ENCODE data around the gene PIGU. TPM values are rescaled to one million over a fixed set of nuclear protein-coding genes. Genes with fewer than 3 reads are reported as not detected.

The PIGU gene
- polyA plus RNA-seq, 1 of the 3 experiments (the other 2 are of a cell fraction) = 40.3 TPM

- Histone ChIP-seq H3K79me2 (ENCODE audit: insufficient read depth) (no peaks in the 10 kb centered on the region), H3F3A (replicated peaks; ENCODE audit: insufficient read depth) (peaks cover 3% of the 10 kb centered on the region), H3K27ac (ENCODE audit: low read depth in 2 of 2, low read length in 1 of 2) (no peak overlapping the region), H3K36me3 (replicated peaks in 1 of 2; ENCODE audit: control insufficient read depth in 1 of 2, insufficient read depth in 2 of 2, low read length in 1 of 2) (peaks cover 0 to 5% of the 10 kb centered on the region in 2 experiments), H3K4me2 (no peak overlapping the region), H3K9ac (no peak overlapping the region), H3K27me3 (ENCODE audit: insufficient read depth) (no peaks in the 10 kb centered on the region), H3K4me1 (ENCODE audit: control insufficient read depth in 1 of 2, insufficient read depth in 2 of 2, low read depth in 1 of 2, low read length in 1 of 2) (no peaks in the 10 kb centered on the region), H3K4me3 (ENCODE audit: low read depth in 2 of 2, low read length in 1 of 2) (no peak overlapping the region), H4K20me1 (ENCODE audit: insufficient read depth) (no peaks in the 10 kb centered on the region), H3K9me2 (no peaks in the 10 kb centered on the region), H2AFZ (ENCODE audit: low read depth) (no peak overlapping the region), H3K9me3 (no peaks in the 10 kb centered on the region)
- 92% methylated on average over 15 of the region's 15 CpGs for WGBS (ENCODE audit: low lambda C conversion rate)
- ChIA-PET POLR2A (no interaction called here), CTCF (interaction anchor here (0.9 kb wide), 1 partner anchor 30 kb away, joined by 3 read pairs; no protein-coding TSS in a partner anchor)
- TF ChIP-seq NFIC (IDR thresholded peaks at IDR 0.05; ENCODE audit: borderline replicate concordance) (no peak), RCOR1 (IDR thresholded peaks at IDR 0.05; ENCODE audit: low read length) (no peak), GATA2 (CRISPR knock-in tag; IDR thresholded peaks at IDR 0.05) (no peak), FOXJ3 (CRISPR knock-in tag; IDR thresholded peaks at IDR 0.05) (no peak), RFX5 (IDR thresholded peaks at IDR 0.05; ENCODE audit: low read length) (no peak), USF2 (IDR thresholded peaks at IDR 0.05; ENCODE audit: borderline replicate concordance, low read depth, low read length) (no peak), REST (IDR thresholded peaks at IDR 0.05; ENCODE audit: low read depth, low read length) (no peak), TCF12 (IDR thresholded peaks at IDR 0.05) (no peak)
- TF ChIP-seq, protein P1, sequence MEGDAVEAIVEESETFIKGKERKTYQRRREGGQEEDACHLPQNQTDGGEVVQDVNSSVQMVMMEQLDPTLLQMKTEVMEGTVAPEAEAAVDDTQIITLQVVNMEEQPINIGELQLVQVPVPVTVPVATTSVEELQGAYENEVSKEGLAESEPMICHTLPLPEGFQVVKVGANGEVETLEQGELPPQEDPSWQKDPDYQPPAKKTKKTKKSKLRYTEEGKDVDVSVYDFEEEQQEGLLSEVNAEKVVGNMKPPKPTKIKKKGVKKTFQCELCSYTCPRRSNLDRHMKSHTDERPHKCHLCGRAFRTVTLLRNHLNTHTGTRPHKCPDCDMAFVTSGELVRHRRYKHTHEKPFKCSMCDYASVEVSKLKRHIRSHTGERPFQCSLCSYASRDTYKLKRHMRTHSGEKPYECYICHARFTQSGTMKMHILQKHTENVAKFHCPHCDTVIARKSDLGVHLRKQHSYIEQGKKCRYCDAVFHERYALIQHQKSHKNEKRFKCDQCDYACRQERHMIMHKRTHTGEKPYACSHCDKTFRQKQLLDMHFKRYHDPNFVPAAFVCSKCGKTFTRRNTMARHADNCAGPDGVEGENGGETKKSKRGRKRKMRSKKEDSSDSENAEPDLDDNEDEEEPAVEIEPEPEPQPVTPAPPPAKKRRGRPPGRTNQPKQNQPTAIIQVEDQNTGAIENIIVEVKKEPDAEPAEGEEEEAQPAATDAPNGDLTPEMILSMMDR (IDR thresholded peaks at IDR 0.05) = no peak
- TF ChIP-seq, protein P2, sequence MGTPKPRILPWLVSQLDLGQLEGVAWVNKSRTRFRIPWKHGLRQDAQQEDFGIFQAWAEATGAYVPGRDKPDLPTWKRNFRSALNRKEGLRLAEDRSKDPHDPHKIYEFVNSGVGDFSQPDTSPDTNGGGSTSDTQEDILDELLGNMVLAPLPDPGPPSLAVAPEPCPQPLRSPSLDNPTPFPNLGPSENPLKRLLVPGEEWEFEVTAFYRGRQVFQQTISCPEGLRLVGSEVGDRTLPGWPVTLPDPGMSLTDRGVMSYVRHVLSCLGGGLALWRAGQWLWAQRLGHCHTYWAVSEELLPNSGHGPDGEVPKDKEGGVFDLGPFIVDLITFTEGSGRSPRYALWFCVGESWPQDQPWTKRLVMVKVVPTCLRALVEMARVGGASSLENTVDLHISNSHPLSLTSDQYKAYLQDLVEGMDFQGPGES (IDR thresholded peaks at IDR 0.05; ENCODE audit: low read depth, low read length) = no peak
- no peak for DNase-seq
These were observed 108.7 kb downstream of the PIGU start for GRCh38 chr20:34567892-34568865.
